ENCODE data around the gene ZC3H8.

- TF ChIP-seq CTCF (IDR thresholded peaks at IDR 0.05; ENCODE audit: low read length) (no peak), EZH2 (IDR thresholded peaks at IDR 0.05; ENCODE audit: borderline replicate concordance, low read length) (no peak)
These were observed 41.6 kb upstream of the ZC3H8 start for GRCh38 chr2:112296407-112296806.
